ENCODE results near the gene DLG2.

- TF ChIP-seq POLR2A (IDR thresholded peaks at IDR 0.05; ENCODE audit: low read depth, low read length), result no peak
- TF ChIP-seq POLR2AphosphoS5 (IDR thresholded peaks at IDR 0.05; ENCODE audit: low read depth, low read length), result no peak
- no peak for TF ChIP-seq TAF1 (IDR thresholded peaks at IDR 0.05; ENCODE audit: low read depth, low read length)
- no peak for TF ChIP-seq POU2F2 (IDR thresholded peaks at IDR 0.05; ENCODE audit: low read depth, low read length)
- no peak for TF ChIP-seq PAX5 (IDR thresholded peaks at IDR 0.05; ENCODE audit: insufficient read depth, low read length, severe bottlenecking)
- no peak for TF ChIP-seq SPI1 (IDR thresholded peaks at IDR 0.05; ENCODE audit: low read depth, low read length)
Measured at GRCh38 chr11:85596886-85597285, 30.3 kb downstream of the DLG2 start.

Measured in GM12891 (cell line).